GM10266 (cell line): ENCODE data around the gene PIK3CA.
"Not testable (repeated sequence)": the region's sequence is repeated elsewhere in the genome, so short reads cannot be mapped to it uniquely, and the experiment has no call there.

Experiments
- DNase-seq: peaks from one replicate; pipeline ENCODE4 v3.0.0; 2012; ENCODE audit errors: extremely low spot score
- TF ChIP-seq, protein P1 (sequence below): IDR thresholded peaks from 2 replicates; pipeline ENCODE4 v1.5.1; 2012; ENCODE audit warnings: mild to moderate bottlenecking, low read depth; ENCODE audit not compliant: control insufficient read depth, insufficient read depth; ENCODE audit errors: missing control alignments

PIK3CA gene

DNA sequence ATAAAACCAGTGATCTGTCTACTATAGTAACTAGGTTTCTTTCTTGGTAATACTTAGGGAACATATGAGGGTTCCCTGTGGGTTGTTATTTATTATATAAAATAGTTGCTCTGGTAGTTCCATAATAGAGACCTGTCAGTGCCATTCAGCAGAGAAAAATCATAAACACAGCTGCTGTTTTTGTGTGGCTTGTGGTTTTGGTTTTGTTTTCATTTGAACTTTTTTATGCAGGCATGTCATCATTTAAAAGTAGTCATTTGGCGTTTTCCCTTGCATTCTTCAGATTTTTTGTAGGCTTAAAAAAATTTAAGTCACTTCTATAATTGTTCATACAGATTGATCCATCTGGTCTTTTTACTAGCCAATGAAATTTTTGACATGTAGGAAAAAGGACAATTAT, 47.9 kb downstream of the PIK3CA start:
- TF ChIP-seq, protein P1, sequence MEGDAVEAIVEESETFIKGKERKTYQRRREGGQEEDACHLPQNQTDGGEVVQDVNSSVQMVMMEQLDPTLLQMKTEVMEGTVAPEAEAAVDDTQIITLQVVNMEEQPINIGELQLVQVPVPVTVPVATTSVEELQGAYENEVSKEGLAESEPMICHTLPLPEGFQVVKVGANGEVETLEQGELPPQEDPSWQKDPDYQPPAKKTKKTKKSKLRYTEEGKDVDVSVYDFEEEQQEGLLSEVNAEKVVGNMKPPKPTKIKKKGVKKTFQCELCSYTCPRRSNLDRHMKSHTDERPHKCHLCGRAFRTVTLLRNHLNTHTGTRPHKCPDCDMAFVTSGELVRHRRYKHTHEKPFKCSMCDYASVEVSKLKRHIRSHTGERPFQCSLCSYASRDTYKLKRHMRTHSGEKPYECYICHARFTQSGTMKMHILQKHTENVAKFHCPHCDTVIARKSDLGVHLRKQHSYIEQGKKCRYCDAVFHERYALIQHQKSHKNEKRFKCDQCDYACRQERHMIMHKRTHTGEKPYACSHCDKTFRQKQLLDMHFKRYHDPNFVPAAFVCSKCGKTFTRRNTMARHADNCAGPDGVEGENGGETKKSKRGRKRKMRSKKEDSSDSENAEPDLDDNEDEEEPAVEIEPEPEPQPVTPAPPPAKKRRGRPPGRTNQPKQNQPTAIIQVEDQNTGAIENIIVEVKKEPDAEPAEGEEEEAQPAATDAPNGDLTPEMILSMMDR: no peak
- DNase-seq: peak; percentile 73

DNA sequence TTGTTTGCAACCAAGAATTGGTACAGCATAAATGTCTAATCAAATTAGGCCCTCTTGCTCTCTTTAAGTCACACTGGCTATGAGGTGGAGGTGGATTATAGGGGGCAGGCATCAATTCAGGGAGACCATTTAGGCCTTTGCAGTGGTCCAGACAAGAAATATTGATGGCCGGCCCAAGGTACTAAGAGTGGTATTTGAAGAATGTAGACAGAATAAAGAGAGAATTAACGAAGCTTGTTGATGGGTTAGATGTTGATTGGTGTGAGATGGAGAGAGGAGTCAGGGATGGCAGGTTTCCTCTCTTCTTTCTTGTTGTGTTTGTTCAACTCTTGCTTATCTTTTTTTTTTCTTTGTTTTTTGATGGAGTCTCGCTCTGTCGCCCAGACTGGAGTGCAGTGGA, 48.5 kb downstream of the PIK3CA start:
- DNase-seq: no peak
- TF ChIP-seq, protein P1: no peak

DNA sequence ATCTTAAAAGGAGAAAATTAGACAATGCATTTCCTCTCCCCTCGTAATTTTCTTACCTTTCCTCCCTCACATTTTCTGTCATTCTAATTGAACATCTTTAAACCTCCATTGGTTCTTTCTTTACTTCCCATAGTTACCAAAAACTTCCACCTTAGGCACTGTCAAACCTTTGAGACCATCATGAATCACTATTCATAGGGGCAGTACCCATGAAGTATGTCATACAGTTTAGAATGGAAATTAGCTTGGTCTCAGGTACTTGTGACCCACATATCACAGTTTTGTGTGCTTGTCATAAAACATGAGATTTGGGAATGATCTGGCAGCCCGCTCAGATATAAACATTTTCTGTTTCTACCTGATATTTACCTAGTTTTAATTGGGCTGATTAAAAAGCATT, 52.6 kb downstream of the PIK3CA start:
- TF ChIP-seq, protein P1: no peak
- DNase-seq: no peak

DNA sequence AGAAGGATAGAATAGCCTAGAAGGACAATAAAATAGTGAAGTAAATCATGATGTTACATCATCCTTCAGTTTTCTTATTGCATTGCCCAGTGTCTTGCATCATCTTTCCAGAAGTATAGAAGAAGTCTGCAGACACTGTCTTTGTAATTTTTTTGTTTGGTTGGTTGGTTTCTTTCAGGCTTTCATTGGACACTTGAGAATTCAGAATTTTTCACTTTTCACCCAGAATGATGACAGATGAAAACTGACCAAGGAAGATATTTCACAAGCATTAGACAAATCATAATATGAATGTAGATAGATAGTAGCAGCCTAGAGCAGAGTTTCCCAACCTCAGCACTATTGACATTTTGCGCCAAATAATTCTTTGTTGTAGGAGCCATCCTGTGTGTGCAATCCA, 67.4 kb downstream of the PIK3CA start:
- DNase-seq: not testable (repeated sequence)

DNA sequence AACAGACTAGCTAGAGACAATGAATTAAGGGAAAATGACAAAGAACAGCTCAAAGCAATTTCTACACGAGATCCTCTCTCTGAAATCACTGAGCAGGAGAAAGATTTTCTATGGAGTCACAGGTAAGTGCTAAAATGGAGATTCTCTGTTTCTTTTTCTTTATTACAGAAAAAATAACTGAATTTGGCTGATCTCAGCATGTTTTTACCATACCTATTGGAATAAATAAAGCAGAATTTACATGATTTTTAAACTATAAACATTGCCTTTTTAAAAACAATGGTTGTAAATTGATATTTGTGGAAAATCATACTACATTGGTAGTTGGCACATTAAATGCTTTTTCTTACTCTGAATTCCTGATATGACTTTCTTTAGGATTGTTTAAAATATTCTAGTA, 70.1 kb downstream of the PIK3CA start:
- DNase-seq: not testable (repeated sequence)

DNA sequence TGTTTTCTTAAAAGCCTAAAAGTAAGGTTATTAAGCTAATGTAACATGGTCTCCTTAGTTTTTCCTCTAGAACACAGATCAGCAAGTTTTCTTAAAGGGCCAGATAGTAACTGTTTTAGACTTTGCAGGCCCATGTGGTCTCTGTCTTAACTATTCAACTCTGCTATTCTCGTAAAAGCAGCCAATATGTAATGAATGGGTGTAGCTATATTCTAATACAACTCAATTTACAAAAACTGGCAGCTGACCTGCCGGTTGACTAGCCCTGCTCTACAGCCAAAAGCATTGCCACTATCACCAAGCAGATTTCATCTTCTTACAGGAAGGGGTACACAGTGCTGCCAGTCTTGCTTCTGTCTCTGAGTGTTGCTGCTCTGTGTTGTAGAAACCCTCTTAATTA, 75.4 kb downstream of the PIK3CA start:
- TF ChIP-seq, protein P1: no peak
- DNase-seq: no peak

DNA sequence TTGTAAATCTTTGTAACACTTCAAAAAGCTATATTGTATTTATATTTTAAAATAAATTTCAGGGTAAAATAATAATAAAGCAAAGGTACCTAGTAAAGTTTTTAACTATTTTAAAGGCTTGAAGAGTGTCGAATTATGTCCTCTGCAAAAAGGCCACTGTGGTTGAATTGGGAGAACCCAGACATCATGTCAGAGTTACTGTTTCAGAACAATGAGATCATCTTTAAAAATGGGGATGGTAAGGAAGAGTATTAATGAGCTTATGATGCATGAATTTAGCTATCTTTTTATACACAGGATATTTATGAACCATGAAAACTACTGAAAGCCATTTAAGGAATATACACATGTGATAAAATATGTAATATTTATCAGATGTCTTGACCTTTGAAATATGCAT, 76.4 kb downstream of the PIK3CA start:
- DNase-seq: peak; percentile 21
- TF ChIP-seq, protein P1: no peak

DNA sequence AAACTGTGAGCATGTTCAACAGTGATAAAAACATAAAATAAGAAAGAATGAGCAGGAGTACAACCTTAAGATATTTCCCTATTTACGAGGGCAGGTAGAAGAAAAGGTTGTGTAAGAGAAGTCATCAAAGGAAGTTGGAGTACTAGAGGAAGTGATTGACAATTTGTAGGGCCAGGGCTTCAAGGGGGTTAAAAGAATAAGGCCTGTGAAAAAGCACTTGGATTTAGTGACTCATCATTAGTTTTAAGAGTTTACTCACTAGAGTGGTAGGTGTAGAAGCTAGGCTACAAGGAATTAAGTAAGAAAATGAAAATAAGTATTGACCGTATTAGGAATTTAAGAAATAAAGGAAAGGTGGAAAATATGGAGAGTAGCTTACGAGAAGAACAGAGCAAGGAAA, 79.2 kb downstream of the PIK3CA start:
- no peak for DNase-seq
- TF ChIP-seq, protein P1: no peak
